Ishikawa (cell line): ENCODE data around the gene RNF168.

Experiments used
- CREB1 ChIP-seq: IDR thresholded peaks from 2 replicates; pipeline ENCODE4 v1.6.1; 2012; ENCODE audit warnings: low read depth
- REST ChIP-seq: IDR thresholded peaks from 2 replicates; pipeline ENCODE4 v1.6.1; 2012; ENCODE audit warnings: low read depth, mild to moderate bottlenecking
- TAF1 ChIP-seq: IDR thresholded peaks from 2 replicates; pipeline ENCODE4 v1.6.1; 2012; ENCODE audit warnings: low read depth, mild to moderate bottlenecking

GRCh38 chr3:196523841-196524240, 20.3 kb upstream of the RNF168 start:
- TF ChIP-seq CREB1 (no peak), TAF1 (no peak), REST (no peak)
